ES-I3 (cell line): ENCODE results near the gene TBCD.

Experiments used
- H3K36me3 ChIP-seq: 2 replicates; pipeline ENCODE4 v1.6.1; 2013; ENCODE audit warnings: mild to moderate bottlenecking, low read length, control low read depth, moderate library complexity; ENCODE audit not compliant: insufficient read depth
- H3K4me1 ChIP-seq: 2 replicates; pipeline ENCODE4 v1.6.1; 2013; ENCODE audit warnings: mild to moderate bottlenecking, control low read depth, low read length; ENCODE audit not compliant: insufficient read depth
- H3K9ac ChIP-seq: 2 replicates; pipeline ENCODE4 v1.6.1; 2013; ENCODE audit warnings: low read depth, mild to moderate bottlenecking, low read length, moderate library complexity
- H3K9me3 ChIP-seq: 2 replicates; pipeline ENCODE4 v1.6.1; 2013; ENCODE audit warnings: mild to moderate bottlenecking, low read length, moderate library complexity; ENCODE audit not compliant: control insufficient read depth, insufficient read depth

The TBCD gene

GRCh38 chr17:82938873-82939620 is 187.2 kb downstream of the TBCD start:
- H3K36me3 ChIP-seq, result peaks cover 61% of the 10 kb centered on the region
- H3K9ac ChIP-seq, result no peak overlapping the region

GRCh38 chr17:82939621-82940135 is 187.8 kb downstream of the TBCD start:
- Histone ChIP-seq H3K36me3 (peaks cover 61% of the 10 kb centered on the region), H3K9ac (no peak overlapping the region), H3K9me3 (peaks cover 14% of the 10 kb centered on the region), H3K4me1 (no peaks in the 10 kb centered on the region)

More at GRCh38 chr17:82938873-82939620, 187.2 kb downstream of the TBCD start:
- Histone ChIP-seq H3K4me1 (no peaks in the 10 kb centered on the region), H3K9me3 (peaks cover 10% of the 10 kb centered on the region)

GRCh38 chr17:82940226-82941020 is 188.6 kb downstream of the TBCD start:
- Histone ChIP-seq H3K36me3 (peaks cover 56% of the 10 kb centered on the region), H3K4me1 (no peaks in the 10 kb centered on the region), H3K9me3 (peaks cover 21% of the 10 kb centered on the region), H3K9ac (no peak overlapping the region)

GRCh38 chr17:82941021-82942001 is 189.4 kb downstream of the TBCD start:
- H3K36me3 ChIP-seq, result peaks cover 52% of the 10 kb centered on the region
- H3K9ac ChIP-seq, result no peak overlapping the region
- no peaks in the 10 kb centered on the region for H3K4me1 ChIP-seq
- peaks cover 30% of the 10 kb centered on the region for H3K9me3 ChIP-seq

- no peak overlapping the region for H3K9ac ChIP-seq
- peaks cover 39% of the 10 kb centered on the region for H3K9me3 ChIP-seq
- H3K4me1 ChIP-seq, result no peaks in the 10 kb centered on the region
- peaks cover 48% of the 10 kb centered on the region for H3K36me3 ChIP-seq
Observed at GRCh38 chr17:82942166-82943130, 190.6 kb downstream of the TBCD start.

- Histone ChIP-seq H3K9me3 (peaks cover 48% of the 10 kb centered on the region), H3K9ac (no peak overlapping the region), H3K4me1 (no peaks in the 10 kb centered on the region), H3K36me3 (peaks cover 39% of the 10 kb centered on the region)
Observed at GRCh38 chr17:82943339-82943738, 191.5 kb downstream of the TBCD start.

- Histone ChIP-seq H3K9me3 (peaks cover 50% of the 10 kb centered on the region), H3K4me1 (no peaks in the 10 kb centered on the region), H3K9ac (no peak overlapping the region), H3K36me3 (peaks cover 39% of the 10 kb centered on the region)
Observed at GRCh38 chr17:82943751-82944150, 191.9 kb downstream of the TBCD start.

- Histone ChIP-seq H3K4me1 (no peaks in the 10 kb centered on the region), H3K36me3 (peaks cover 33% of the 10 kb centered on the region), H3K9ac (no peak overlapping the region), H3K9me3 (peaks cover 56% of the 10 kb centered on the region)
Observed at GRCh38 chr17:82944990-82945389, 193.1 kb downstream of the TBCD start.

- Histone ChIP-seq H3K9me3 (peaks cover 53% of the 10 kb centered on the region), H3K4me1 (no peaks in the 10 kb centered on the region), H3K36me3 (peaks cover 26% of the 10 kb centered on the region)
Observed at GRCh38 chr17:82946081-82946480, 194.2 kb downstream of the TBCD start.

GRCh38 chr17:82947051-82947991 is 195.5 kb downstream of the TBCD start:
- Histone ChIP-seq H3K9ac (no peak overlapping the region), H3K4me1 (no peaks in the 10 kb centered on the region), H3K36me3 (peaks cover 18% of the 10 kb centered on the region), H3K9me3 (peaks cover 53% of the 10 kb centered on the region)

More at GRCh38 chr17:82946081-82946480, 194.2 kb downstream of the TBCD start:
- H3K9ac ChIP-seq, result no peak overlapping the region

GRCh38 chr17:82948081-82948511 is 196.2 kb downstream of the TBCD start:
- peaks cover 12% of the 10 kb centered on the region for H3K36me3 ChIP-seq
- H3K4me1 ChIP-seq, result no peaks in the 10 kb centered on the region
- H3K9me3 ChIP-seq, result peaks cover 53% of the 10 kb centered on the region
- H3K9ac ChIP-seq, result no peak overlapping the region

GRCh38 chr17:82948957-82949356 is 197.1 kb downstream of the TBCD start:
- Histone ChIP-seq H3K36me3 (peaks cover 3% of the 10 kb centered on the region; the same call in 1 of the 2 replicates), H3K9me3 (peaks cover 46% of the 10 kb centered on the region)

More at GRCh38 chr17:82948957-82949356, 197.1 kb downstream of the TBCD start:
- no peaks in the 10 kb centered on the region for H3K4me1 ChIP-seq
- no peak overlapping the region for H3K9ac ChIP-seq
